NCI-H2171 (cell line): ENCODE measurements around the gene ZYX.

ENCODE experiments used
- DNase-seq: peaks from one replicate; lab custom pipeline; 2025; lab: John Stamatoyannopoulos, UW

Gene ZYX, protein sequence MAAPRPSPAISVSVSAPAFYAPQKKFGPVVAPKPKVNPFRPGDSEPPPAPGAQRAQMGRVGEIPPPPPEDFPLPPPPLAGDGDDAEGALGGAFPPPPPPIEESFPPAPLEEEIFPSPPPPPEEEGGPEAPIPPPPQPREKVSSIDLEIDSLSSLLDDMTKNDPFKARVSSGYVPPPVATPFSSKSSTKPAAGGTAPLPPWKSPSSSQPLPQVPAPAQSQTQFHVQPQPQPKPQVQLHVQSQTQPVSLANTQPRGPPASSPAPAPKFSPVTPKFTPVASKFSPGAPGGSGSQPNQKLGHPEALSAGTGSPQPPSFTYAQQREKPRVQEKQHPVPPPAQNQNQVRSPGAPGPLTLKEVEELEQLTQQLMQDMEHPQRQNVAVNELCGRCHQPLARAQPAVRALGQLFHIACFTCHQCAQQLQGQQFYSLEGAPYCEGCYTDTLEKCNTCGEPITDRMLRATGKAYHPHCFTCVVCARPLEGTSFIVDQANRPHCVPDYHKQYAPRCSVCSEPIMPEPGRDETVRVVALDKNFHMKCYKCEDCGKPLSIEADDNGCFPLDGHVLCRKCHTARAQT

DNA sequence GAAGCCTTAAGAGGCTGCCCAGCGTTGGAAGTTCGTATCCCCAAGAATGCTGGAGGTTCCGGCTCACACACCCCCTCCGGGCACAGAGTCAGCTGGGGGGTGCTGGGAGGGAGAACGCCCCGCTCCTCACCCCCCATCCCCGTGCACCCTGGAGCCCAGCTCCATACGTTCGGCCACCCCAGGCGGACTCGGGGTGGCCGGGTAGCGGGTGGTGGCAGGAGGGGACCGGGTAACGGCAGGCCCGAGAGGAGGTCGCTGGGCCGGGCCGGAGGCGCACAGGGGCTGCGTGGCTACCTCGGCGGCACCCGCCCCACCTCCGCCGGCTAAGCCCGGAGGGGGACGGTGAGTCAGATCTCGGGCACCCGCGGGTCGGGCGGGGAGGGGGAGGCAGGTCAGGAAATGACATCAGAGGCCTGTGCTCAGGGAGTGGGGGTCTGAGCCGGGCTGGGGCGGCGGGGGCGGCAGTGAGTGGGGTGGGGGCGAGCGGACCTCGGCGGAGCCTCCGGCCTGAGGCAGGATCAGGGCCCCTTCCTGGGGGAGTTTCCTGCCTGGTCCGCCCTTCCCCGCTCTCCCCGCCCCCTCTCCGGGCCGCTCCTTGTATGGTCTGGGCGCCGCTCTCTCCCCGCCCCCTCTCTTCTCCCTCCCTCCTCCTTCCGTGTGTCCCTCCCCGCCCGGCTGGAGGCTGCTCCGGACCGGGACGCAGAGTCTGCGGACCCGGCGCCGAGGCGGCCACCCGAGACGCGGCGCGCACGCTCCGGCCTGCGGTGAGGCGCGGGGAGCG is at the start of gene ZYX:
Gene ZYX, plus strand, starts transcription at position 700 of the 781 bp plus-strand sequence. CDS start 227 bp downstream, outside the sequence.
- peak; percentile 77 for DNase-seq

DNA sequence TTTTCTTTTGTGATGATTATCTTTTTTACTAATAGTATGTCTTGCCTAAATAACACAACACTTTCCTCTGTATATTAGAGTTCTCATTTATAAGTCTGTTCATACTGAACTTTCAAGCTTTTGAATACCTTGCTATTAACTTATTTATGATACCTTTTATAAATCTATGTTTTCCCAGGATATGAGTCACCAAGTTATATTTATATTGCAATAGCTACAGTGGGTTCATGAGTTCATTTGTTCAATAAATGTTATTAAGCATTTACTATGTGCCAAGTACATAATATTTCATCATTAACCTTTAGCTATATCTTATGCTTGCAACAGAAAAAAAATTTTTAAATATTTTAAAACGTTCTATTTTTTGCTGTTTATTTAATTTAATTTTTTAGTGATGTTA is 46.9 kb upstream of the ZYX start:
- DNase-seq, result no peak

DNA sequence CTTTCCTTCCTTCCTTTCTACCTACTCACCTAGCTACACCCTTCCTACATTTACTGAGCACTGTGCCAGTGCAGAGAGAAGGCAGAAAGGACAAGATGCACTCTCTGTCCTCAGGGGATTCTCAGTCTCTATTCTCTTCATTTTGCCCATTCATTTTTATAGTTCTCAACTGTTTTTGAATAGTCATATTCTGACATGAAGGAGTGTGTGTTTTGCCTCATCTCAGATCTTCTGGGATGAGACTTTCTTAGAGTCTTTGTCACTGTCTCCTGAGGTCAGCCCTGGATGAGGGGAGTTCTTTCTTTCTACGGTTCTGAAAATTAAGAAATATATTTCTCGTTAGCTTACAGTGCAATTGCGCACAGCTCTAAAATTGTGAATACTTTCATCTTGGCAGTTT is 43.9 kb upstream of the ZYX start:
- no peak for DNase-seq

DNA sequence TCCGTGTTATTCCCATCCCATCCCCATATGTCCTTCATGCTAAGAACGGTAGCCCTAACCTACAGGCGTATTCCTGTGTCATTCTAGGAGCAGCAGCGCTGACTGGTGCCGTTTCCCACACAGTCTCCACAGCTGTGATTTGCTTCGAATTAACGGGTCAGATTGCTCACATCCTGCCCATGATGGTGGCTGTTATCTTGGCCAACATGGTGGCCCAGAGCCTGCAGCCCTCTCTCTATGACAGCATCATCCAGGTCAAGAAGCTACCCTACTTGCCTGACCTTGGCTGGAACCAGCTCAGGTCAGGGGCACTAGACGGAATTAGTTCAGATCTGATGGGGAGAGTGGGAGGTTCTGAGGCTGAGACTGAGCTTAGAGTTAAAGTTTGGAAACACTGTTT is 39.3 kb upstream of the ZYX start:
- DNase-seq, result no peak

DNA sequence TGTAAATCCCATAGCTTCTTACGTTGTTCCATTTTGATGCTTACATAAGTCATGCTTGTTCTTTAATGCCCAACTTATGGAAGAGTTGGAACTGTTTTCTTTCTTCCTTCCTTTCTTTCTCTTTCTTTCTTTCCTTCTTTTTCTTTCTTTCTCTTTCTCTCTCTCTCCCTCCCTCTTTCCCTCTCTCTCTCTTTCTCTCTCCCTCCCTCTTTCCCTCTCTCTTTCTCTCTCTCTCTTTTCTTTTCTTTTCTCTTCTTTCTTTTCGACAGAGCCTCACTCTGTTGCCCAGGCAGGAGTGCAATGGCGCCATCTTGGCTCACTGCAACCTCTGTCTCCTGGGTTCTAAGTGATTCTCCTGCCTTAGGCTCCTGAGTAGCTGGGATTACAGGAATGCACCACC is 37.5 kb upstream of the ZYX start:
- DNase-seq, result no peak

DNA sequence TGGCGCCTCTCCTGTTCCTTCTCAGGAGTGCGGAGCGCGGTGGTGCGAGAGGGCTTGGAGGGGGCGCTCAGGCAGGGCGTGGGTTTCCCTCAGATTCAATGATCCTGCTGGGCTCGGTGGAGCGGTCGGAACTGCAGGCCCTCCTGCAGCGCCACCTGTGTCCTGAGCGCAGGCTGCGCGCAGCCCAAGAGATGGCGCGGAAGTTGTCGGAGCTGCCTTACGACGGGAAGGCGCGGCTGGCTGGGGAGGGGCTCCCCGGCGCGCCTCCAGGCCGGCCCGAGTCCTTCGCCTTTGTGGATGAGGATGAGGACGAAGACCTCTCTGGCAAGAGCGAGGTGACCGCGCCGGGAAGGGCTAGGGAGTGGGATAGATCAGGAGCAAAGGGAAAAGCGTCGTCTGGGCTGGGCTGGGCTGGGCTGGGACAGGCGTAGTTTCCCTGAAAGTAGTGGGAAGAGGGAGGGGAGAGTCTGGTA is 35.7 kb upstream of the ZYX start:
- DNase-seq, result peak; percentile 1

DNA sequence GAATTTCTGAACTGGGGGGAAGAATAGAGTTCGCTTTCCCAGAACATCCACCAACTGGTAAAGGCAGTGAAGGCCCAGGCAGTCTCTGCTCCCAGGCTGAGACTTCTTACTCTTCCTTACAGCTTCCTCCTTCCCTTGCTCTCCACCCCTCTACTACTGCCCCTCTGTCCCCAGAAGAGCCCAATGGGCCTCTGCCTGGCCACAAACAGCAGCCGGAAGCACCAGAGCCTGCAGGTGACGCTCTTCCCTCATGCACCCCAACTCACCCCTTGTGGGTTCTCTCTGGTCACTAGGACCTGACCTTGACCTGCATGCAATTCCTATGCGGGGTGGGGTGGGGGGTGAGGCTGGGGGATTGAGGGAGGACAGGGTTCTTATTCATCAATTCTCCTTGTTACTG is 35.1 kb upstream of the ZYX start:
- no peak for DNase-seq

DNA sequence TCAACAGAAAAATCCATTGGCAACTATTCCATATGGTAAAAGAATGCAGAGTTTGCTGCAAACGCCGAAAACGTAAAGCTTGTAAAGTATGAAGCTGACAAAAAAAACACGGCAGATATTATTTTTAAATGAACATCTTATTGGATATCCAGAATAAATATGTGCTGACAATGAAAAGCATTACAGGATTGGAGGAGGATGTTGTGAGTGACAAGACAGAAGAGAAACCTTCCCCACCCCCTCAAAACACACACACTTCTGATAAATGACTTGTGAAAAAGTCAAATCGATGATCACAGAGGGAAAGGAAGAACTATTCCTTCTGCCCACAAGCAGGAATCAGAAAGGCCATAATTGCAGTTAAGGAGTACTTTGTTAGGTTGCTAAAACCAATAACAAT is 33.2 kb upstream of the ZYX start:
- DNase-seq, result no peak

DNA sequence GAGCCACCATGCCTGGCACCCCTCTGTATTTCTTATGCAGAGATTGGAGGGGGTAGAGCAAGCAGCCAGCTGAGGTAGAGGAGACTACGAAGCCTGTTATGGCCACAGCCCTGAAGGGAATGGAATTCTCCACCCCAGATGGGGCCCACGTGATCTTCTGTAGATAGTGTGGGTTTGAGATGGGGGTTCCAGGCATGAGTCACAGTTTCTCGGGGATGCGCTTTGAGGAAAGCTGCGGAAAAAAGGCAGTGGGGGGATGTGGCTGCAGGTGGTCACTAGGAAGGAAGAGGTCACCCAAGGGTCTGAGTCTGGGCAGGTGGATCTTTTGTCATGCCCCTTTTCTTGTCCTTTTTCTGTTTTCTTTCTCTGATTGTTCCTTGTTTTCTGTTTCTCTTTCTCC is 30.1 kb upstream of the ZYX start:
- DNase-seq, result no peak

DNA sequence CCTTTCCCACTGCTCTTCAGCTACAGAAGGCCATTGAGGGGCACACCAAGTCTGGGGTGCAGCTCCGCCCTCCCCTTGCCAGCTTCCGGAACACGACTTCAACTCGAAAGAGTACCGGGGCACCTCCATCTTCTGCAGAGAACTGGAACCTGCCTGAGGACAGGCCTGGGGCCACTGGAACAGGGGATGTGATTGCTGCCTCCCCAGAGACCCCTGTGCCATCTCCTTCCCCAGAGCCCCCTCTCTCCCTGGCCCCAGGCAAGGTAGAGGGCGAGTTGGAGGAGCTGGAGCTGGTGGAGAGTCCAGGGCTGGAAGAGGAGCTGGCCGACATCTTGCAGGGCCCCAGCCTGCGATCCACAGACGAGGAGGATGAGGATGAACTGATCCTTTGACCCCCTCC is 29.6 kb upstream of the ZYX start:
- DNase-seq, result no peak

DNA sequence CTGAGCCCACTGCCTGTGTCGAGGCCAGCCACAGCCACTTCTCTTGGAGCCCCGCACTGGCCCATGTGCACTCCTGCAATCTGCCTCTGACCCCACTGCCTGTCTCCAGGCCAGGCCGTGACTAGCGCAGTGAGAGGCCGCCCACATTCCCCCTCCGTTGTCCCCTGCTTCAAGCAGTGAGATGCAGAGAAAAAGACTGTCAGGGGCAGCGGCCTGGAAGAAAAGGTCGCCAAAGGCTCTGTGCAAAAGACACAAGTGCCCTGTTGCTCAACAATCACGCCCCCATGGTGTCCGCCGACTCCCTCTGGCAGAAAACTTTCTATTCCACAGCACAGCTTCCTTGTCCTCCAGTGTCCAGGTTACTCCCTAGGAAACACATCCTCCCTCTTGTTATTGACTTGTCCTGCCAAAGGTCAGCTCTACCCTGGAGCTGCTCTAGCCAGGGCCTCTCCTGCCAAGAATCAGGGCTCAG is 28.6 kb upstream of the ZYX start:
- DNase-seq, result no peak

DNA sequence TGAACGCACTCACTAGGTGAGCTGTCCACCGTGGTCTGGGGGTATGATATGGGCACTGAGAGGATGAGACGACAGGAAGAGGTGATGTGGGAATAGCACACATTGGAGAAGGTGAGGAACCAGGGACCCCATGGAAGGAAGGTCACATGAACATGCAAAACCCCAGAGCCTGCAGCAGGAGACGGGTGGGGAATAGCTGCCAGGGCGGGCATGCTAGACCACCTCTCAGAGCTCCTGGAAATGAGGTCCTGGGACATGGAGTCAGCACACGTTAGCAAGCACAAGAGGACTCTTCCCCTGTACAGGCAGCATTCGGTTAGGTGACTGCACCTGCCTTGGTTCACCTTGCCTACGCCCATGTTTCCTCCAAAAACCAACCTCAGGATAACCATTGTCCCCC is 26.8 kb upstream of the ZYX start:
- no peak for DNase-seq

DNA sequence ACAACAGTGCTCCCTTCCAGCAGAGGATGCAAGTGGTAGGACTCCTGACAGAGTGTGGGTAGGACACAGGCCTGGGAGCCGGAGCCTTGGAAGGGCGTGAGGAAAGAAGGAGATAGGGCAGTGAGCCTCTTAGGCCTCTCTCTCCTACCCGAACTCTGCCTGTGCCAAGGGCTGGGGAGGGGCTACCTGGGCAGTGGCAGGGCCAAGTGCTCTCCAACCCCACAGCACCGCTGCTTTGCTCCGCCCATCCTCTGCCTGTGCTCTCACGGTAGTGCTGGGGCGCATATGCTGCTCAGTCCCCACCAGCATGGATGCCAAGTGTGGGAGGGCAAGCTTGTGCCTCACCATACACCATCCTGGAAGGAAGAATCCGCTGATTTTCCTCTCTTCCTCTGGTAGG is 26.2 kb upstream of the ZYX start:
- DNase-seq, result no peak

DNA sequence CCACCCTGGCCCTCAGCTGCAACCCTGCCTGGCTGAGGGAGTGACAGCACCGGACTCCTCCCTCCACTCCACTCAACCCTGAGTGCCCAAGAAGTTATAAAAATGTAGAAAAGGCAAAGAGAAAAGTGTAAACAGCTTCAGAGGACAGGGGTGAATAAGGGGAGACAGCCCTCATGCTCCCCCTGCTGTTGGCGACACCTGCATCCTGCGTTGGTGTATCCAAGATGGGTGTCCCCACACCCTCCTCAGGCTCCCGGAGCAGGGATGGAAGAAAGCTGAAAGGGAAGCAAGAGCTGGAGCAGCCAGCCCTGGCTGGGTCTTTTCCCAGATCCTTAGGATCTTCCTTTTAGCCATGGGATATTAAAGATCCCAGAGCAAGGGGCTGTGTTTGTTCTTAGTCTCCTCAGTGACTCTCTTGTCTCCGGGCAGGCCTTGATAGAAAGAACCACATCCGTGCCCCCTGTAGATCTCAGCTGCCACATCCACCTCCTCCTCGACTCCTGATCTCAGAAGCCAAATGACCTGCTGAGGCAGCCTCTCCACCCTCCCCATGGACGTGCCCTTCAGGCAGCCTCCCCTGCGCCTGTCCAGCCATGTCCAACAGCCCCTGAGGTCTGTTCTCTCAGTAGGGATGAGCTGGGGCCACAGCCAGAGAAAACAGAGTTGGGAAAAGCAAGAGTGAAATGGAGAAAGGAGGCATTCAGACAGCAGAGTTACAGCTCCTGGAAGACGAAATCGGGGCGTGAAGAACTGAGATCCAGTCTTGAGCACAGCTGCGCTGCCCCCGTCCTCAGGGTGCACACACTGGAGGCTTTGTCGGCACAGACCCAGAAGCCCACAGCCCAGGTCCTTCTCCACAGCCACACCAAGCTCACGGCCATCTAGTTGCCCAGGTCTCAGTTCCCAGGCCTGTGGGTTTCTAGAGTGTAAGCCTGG is 25.4 kb upstream of the ZYX start:
- no peak for DNase-seq

DNA sequence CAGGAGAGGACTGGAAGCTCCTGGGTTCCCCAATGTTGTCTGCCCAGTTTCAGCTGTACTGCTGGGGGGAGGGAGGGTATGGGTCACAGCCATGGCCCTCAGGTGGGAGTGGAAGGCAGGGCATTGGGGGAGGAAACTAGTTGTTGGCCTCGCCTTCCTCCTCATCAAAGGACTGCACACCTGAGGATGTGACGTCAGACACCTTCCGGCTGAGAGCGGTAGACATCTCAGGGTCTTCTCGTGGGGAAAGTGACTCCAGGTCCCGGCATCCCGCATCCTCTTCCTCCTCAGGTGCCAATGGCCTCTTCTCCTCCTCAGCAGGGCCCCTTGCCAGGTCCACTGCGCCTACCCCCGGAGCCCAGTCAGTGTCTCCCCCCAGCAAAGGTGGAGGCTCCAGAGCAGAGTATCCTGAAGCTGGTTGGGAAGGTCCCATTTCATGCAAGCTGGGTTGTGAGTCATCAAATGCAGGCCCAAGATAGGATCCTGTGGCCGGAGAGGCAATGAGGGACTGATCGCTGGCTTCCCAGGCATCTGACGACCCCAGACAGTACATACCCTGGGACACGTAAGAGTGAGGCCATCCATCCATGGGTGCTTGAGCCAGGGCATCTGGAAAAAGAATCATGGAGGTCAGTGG is 24.6 kb upstream of the ZYX start:
- DNase-seq, result no peak

DNA sequence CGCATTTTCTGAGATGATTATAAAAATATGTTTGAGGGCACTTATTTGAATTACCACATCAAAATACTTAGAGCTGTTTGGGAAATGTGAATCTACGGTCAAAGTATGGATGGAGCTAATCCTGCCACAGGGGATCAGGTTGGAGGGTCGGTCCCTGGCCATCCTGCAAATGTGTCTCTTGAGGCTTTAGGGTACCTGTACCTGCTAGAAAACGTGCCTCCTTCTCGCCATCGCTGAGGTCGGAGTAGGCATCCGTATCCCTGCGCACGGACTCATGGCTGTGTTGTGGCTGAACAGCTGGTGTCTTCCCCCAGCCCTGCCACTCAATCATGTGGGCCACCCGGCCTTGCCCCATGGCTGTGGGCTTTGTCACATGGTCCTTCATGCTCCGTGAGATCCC is 22.5 kb upstream of the ZYX start:
- DNase-seq, result no peak

DNA sequence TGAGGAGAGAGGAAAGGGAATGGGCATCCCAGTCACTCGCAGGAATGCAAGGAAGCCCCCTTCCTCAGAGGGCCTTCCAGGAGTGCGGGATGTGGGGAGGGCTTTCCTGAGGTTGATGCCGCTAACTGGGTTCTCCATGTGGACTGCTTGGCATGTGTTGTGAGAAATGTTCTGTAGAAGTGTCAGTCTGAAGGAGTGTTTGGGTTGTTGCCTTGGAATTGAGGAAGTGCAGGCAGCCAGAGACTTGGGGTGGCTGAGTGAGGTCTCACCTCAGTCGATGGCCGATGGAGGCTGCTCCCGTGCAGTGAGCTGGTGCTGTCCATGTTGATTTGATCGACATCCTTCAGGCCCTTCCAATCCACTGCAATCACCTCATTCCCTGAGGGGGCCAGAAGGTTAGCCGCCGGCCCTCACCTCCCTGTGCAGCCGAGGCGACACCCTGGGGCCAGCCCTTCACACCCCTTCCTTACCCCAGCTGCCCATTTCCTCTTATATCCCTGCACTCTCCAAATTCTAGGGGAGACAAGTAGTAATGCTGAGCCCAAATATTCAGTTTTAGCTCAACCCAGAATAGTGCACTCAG is 21.3 kb upstream of the ZYX start:
- DNase-seq, result no peak

DNA sequence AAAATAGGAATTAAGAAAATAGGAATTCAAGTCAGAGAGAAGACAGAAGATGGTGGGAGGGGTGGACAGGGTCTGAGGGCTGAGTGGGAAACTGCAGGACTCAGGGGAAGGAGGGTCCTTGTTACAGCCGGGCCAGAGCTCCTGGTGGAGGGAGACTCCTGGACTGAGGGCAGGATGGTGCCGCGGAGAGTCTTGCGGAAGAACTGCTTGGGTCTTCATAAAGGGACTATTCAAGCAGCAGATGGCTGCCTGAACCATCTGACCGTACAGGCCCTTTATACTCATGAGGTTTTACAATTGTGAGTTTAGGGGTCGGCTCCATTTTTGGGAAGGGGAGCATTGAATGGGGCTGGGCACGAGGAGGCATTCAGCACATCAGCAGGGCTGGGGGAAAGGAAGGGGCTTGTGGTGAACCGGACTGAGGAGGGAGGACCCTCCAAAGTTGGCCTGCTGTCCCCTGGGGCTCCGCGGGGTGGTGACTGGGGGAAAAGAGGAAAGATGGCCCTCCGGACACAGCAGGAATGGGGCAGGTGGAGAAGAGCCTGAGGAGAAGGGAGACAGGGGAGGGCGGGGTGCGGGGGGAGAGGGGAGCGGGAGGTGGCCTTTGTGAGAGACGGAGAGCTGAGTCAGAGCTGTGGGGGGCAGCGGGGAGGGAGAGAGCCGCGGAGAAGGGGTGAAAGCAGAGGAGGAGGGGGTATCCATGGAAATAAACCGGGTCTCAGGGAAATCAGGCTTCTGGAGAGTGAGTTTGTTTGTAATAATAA is 20.2 kb upstream of the ZYX start:
- DNase-seq, result peak; percentile 0

DNA sequence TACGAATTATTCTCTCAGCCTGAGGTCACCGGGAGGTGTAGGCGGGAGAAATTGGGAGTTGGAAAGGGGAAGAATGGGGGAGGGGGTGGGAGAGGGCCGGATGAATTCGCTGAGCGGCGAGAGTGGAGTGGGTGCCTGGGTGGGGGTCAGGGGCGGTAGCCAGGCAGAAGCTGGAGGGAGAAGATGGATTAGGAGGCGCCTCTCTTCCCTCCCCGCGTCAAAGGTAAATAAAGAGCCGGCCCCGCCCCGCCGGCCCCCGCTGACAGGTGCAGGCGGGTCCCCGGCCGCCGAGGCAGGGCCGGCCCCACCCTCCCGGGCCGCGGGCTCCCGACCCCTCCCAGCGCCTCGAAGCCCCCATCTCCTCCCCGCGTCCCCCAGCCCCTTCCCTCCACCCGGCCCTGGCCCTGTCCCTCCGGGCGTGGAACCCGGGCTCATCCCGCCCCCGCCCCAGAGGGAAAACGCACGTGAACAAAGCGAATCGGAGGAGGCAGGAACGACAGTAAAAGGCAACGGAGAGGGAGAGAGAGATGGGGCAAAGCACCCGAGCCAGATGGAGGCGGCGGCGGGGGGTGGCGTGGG is 19.5 kb upstream of the ZYX start:
- DNase-seq, result peak; percentile 5
